Smooth muscle cell (in vitro differentiated cells): ENCODE data around the gene TTLL7. TPM values are rescaled to one million over a fixed set of nuclear protein-coding genes. Genes with fewer than 3 reads are reported as not detected.

ENCODE experiments used
- DNase-seq: peaks from one replicate; lab custom pipeline; 2025; ENCODE audit not compliant: unreplicated experiment; lab: John Stamatoyannopoulos, UW
- H2AFZ ChIP-seq: fragments of 200-600 bp; sonication (generic); 2 replicates; pipeline ENCODE4 v1.6.0; 2016; ENCODE audit warnings: antibody characterized with exemption, low read depth, mild to moderate bottlenecking
- H3F3A ChIP-seq: fragments of 200-600 bp; sonication (generic); 2 replicates; pipeline ENCODE4 v1.6.0; 2017; ENCODE audit warnings: antibody characterized with exemption, low read depth
- H3K27ac ChIP-seq: fragments of 200-600 bp; sonication (generic); 2 replicates; pipeline ENCODE4 v1.5.1; 2016; ENCODE audit warnings: low read depth, mild to moderate bottlenecking
- H3K27me3 ChIP-seq: fragments of 200-600 bp; sonication (generic); 2 replicates; pipeline ENCODE4 v1.6.1; 2016; ENCODE audit warnings: low read depth, mild to moderate bottlenecking
- H3K36me3 ChIP-seq: fragments of 200-600 bp; sonication (generic); 2 replicates; pipeline ENCODE4 v1.5.1; 2016; ENCODE audit warnings: low read depth
- H3K4me1 ChIP-seq: fragments of 200-600 bp; sonication (generic); 2 replicates; pipeline ENCODE4 v1.5.1; 2016; ENCODE audit warnings: low read depth
- H3K4me2 ChIP-seq: fragments of 200-600 bp; sonication (generic); 2 replicates; pipeline ENCODE4 v1.6.0; 2016; ENCODE audit warnings: mild to moderate bottlenecking
- H3K4me3 ChIP-seq: fragments of 200-600 bp; sonication (generic); 2 replicates; pipeline ENCODE4 v1.5.1; 2016; ENCODE audit warnings: mild to moderate bottlenecking
- H3K79me2 ChIP-seq: fragments of 200-600 bp; sonication (generic); 2 replicates; pipeline ENCODE4 v1.6.0; 2016; ENCODE audit warnings: low read depth, mild to moderate bottlenecking
- H3K9ac ChIP-seq: fragments of 200-600 bp; sonication (generic); 2 replicates; pipeline ENCODE4 v1.6.0; 2016; ENCODE audit warnings: low read depth
- H3K9me3 ChIP-seq: fragments of 200-600 bp; sonication (generic); replicated peaks from 2 replicates; pipeline ENCODE4 v1.5.1; 2016; ENCODE audit warnings: low read depth
- H4K20me1 ChIP-seq: fragments of 200-600 bp; sonication (generic); 2 replicates; pipeline ENCODE4 v1.6.0; 2016; ENCODE audit warnings: low read depth
- WGBS: methylation state at CpG from one replicate; pipeline ENCODE4 v1.1.7; 2016; ENCODE audit warnings: low lambda C conversion rate; 5-methylcytosine and 5-hydroxymethylcytosine counted together
- polyA plus RNA-seq: library from polyadenylated mRNA; unstranded; fragments of >200 nt; fragmentation: Nextera tagmentation; extraction: Ambion mirVana; gene quantifications from 2 replicates; pipeline ENCODE4 v1.2.1, GENCODE V29; 2016
- total RNA-seq: library from RNA; depleted of rRNA; stranded (reverse); fragments of >200 nt; gene quantifications from 2 replicates; pipeline ENCODE4 v1.2.3, GENCODE V29; 2014
- TF ChIP-seq, protein P1 (sequence below): fragments of 200-600 bp; sonication (generic); IDR thresholded peaks from 2 replicates; pipeline ENCODE4 v1.5.1; 2017; ENCODE audit warnings: borderline replicate concordance, mild to moderate bottlenecking, antibody characterized with exemption; ENCODE audit not compliant: insufficient read depth, poor library complexity, severe bottlenecking

TTLL7 gene
- total and polyA plus RNA-seq, 2 experiments from 2014 or later = 4.8 to 6.3 TPM

DNA sequence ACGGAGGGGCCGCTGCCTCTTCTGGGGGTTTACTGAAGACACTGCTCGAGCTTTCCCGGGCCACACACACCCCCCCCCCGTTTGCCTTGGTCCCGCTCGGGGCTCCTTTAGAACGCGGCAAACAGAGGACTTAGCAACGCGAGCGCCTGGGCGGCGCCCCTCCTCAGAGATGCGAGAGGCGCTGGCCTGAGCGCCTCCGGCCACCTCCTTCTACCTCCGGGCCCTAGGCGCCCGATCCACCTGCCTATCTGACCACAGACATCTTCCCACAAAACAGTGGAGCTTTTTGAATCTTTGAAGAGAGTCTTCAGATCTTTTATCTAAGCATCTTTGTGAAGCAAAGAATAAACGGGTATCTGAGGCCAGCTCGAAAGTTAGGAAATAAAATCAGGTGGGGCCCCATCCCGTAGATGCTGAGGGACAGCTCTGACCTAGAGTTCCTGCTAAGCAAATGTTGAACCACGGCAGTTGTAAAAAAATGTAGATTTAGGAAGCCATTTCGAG lies 436 bp upstream of the TTLL7 start:
- Histone ChIP-seq H3K27ac (peak overlapping the region; percentile 54), H3F3A (peaks cover 10% of the 10 kb centered on the region)
- TF ChIP-seq, protein P1, sequence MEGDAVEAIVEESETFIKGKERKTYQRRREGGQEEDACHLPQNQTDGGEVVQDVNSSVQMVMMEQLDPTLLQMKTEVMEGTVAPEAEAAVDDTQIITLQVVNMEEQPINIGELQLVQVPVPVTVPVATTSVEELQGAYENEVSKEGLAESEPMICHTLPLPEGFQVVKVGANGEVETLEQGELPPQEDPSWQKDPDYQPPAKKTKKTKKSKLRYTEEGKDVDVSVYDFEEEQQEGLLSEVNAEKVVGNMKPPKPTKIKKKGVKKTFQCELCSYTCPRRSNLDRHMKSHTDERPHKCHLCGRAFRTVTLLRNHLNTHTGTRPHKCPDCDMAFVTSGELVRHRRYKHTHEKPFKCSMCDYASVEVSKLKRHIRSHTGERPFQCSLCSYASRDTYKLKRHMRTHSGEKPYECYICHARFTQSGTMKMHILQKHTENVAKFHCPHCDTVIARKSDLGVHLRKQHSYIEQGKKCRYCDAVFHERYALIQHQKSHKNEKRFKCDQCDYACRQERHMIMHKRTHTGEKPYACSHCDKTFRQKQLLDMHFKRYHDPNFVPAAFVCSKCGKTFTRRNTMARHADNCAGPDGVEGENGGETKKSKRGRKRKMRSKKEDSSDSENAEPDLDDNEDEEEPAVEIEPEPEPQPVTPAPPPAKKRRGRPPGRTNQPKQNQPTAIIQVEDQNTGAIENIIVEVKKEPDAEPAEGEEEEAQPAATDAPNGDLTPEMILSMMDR = no peak

DNA sequence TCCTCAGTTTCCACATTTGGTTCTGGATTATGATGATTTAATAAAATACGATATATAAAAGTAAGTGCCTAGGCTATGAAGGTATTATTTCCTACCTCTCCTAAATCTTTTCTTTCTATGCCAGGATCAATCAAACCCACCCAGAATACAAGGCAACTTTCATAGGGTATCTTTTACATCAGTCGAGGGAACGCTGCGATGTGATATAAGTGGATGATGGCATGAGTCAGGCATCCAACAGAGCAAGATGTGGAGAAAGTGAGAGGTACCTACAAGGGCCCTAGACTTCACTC lies 781 bp downstream of the TTLL7 start:
- TF ChIP-seq, protein P1 = no peak
- Histone ChIP-seq H3K4me2 (peak overlapping the region; percentile 97), H3K4me1 (peaks cover 11% of the 10 kb centered on the region), H3K79me2 (no peaks in the 10 kb centered on the region), H3K9ac (no peak overlapping the region), H3K4me3 (peak overlapping the region; percentile 84), H3K36me3 (no peaks in the 10 kb centered on the region), H3K27ac (no peak overlapping the region), H3K27me3 (peaks cover 24% of the 10 kb centered on the region), H3F3A (peaks cover 10% of the 10 kb centered on the region), H3K9me3 (no peaks in the 10 kb centered on the region), H2AFZ (peak overlapping the region; percentile 100), H4K20me1 (no peaks in the 10 kb centered on the region)
- WGBS = 31% methylated on average over 4 of the region's 4 CpGs
- no peak for DNase-seq

More for the DNA sequence above, 436 bp upstream of the TTLL7 start:
- 8% methylated on average over 22 of the region's 26 CpGs for WGBS
- H3K27me3 ChIP-seq = peaks cover 24% of the 10 kb centered on the region
- H3K9ac ChIP-seq = peak overlapping the region; percentile 98
- no peaks in the 10 kb centered on the region for H3K79me2 ChIP-seq
- H2AFZ ChIP-seq = peak overlapping the region; percentile 100
- H4K20me1 ChIP-seq = no peaks in the 10 kb centered on the region
- peak overlapping the region; percentile 84 for H3K4me3 ChIP-seq
- peak overlapping the region; percentile 97 for H3K4me2 ChIP-seq
- no peak for DNase-seq
- H3K36me3 ChIP-seq = no peaks in the 10 kb centered on the region
- peaks cover 11% of the 10 kb centered on the region for H3K4me1 ChIP-seq
- no peaks in the 10 kb centered on the region for H3K9me3 ChIP-seq

DNA sequence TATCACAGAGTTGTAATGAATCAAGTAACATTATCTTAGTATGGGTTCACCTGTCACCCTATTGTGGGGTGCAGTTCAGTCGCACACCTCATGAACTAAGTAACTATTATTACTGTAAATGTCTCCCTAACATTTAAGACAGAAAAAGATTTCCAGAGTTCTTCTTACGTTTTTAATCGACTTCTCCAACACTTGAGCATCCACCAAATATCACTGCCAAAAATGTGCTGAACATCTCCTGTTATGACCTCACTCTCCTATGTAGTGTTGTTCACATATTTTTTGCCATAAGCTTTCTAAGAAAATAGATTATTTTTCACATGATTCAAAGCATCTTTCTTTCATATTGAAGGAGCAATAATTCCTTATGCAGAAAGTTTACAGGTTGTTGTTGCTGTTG lies 1.3 kb downstream of the TTLL7 start:
- Histone ChIP-seq H3K4me1 (peaks cover 11% of the 10 kb centered on the region), H3K27me3 (peaks cover 24% of the 10 kb centered on the region), H3K4me3 (no peak overlapping the region), H3F3A (peaks cover 10% of the 10 kb centered on the region), H3K79me2 (no peaks in the 10 kb centered on the region), H3K9me3 (no peaks in the 10 kb centered on the region), H3K36me3 (no peaks in the 10 kb centered on the region), H3K27ac (no peak overlapping the region), H3K4me2 (peak overlapping the region; percentile 97), H3K9ac (no peak overlapping the region), H4K20me1 (no peaks in the 10 kb centered on the region), H2AFZ (no peak overlapping the region)
- 92% methylated on average over 3 of the region's 3 CpGs for WGBS
- DNase-seq = no peak
- TF ChIP-seq, protein P1 = no peak

DNA sequence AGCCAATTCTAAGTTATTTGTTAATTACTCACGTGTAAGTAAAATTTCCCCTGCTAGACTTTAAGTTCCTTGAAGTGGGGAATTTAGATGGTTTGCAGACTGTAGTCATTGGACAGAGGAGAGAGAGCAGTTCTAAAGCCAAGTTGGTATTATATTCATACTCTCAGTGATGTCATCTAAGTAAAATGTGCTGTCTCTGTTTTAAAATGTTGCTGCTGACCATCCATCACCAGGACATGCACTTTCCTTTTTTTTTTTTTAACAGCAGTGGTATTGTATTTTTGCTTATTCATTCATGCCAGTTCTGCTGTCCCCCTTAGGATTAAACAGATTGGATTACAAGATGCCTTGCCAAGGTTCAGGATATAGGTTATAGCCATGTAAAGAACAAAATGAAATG lies 2.3 kb downstream of the TTLL7 start:
- no peaks in the 10 kb centered on the region for H4K20me1 ChIP-seq
- no peak overlapping the region for H3K4me3 ChIP-seq
- H3F3A ChIP-seq = peaks cover 10% of the 10 kb centered on the region
- H3K79me2 ChIP-seq = no peaks in the 10 kb centered on the region
- TF ChIP-seq, protein P1 = no peak
- H3K9me3 ChIP-seq = no peaks in the 10 kb centered on the region
- peaks cover 11% of the 10 kb centered on the region for H3K4me1 ChIP-seq
- H3K9ac ChIP-seq = no peak overlapping the region
- no peak for DNase-seq
- no peak overlapping the region for H2AFZ ChIP-seq
- no peak overlapping the region for H3K4me2 ChIP-seq
- 52% methylated on average over 1 of the region's 1 CpG for WGBS
- peaks cover 14% of the 10 kb centered on the region for H3K27me3 ChIP-seq
- no peak overlapping the region for H3K27ac ChIP-seq
- H3K36me3 ChIP-seq = no peaks in the 10 kb centered on the region
